Measurements from ENCODE around the gene ITGB5. TPM values are rescaled to one million over a fixed set of nuclear protein-coding genes. Genes with fewer than 3 reads are reported as not detected.

Gene ITGB5
- total RNA-seq, 1 donor from 2014 or later = 81.9 TPM

GRCh38 chr3:124873226-124873625 lies 13.9 kb downstream of the ITGB5 start:
- Mint-ChIP-seq H3K36me3 (ENCODE audit: low read depth) (peaks cover 5% of the 10 kb centered on the region), H3K4me3 (peak overlapping the region; percentile 31), H3K4me1 (peaks cover 35% of the 10 kb centered on the region), H3K27ac (ENCODE audit: unreplicated experiment) (no peak overlapping the region), H3K27me3 (ENCODE audit: low read depth) (no peaks in the 10 kb centered on the region), H3K9me3 (no peaks in the 10 kb centered on the region)
- no peak for TF ChIP-seq CTCF (conservative IDR thresholded peaks at IDR 0.05)
- no peak for DNase-seq (ENCODE audit: low read depth, low spot score)

DNA sequence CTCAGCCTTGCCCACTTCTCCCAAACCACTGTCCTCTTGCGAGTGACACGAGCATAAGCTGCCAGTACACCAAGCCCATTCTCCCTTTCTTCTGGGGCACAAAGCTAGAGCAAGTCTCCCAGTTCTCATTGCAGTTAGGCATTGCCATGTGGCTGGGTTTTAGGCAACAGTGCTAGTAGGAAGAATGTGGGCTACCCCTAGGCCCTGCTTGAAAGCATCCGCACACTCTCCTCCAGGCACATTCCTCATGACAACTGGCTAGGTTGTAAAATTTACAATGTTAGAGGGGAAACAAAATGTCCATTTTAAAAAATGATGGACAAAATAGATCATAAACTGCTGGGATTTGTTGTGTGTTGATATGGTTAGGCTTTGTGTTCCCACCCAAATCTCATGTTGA lies 19.7 kb downstream of the ITGB5 start:
- Mint-ChIP-seq H3K36me3 (ENCODE audit: low read depth) (peaks cover 13% of the 10 kb centered on the region), H3K27ac (ENCODE audit: unreplicated experiment) (peak overlapping the region; percentile 81), H3K4me3 (no peak overlapping the region), H3K9me3 (no peaks in the 10 kb centered on the region), H3K27me3 (ENCODE audit: low read depth) (no peaks in the 10 kb centered on the region), H3K4me1 (peaks cover 7% of the 10 kb centered on the region)
- DNase-seq (ENCODE audit: low read depth, low spot score) = no peak
- TF ChIP-seq CTCF (conservative IDR thresholded peaks at IDR 0.05) = no peak

- Mint-ChIP-seq H3K27me3 (ENCODE audit: low read depth) (no peaks in the 10 kb centered on the region), H3K4me3 (no peak overlapping the region), H3K27ac (ENCODE audit: unreplicated experiment) (no peak overlapping the region), H3K9me3 (no peaks in the 10 kb centered on the region), H3K36me3 (ENCODE audit: low read depth) (peaks cover 15% of the 10 kb centered on the region), H3K4me1 (peaks cover 8% of the 10 kb centered on the region)
- no peak for DNase-seq (ENCODE audit: low read depth, low spot score)
- TF ChIP-seq CTCF (conservative IDR thresholded peaks at IDR 0.05) = no peak
These were observed 25.2 kb downstream of the ITGB5 start for GRCh38 chr3:124862006-124862405.

GRCh38 chr3:124861041-124861440 lies 26.1 kb downstream of the ITGB5 start:
- Mint-ChIP-seq H3K27me3 (ENCODE audit: low read depth) (no peaks in the 10 kb centered on the region), H3K36me3 (ENCODE audit: low read depth) (peaks cover 13% of the 10 kb centered on the region), H3K4me3 (no peak overlapping the region), H3K27ac (ENCODE audit: unreplicated experiment) (no peak overlapping the region), H3K9me3 (no peaks in the 10 kb centered on the region), H3K4me1 (peaks cover 8% of the 10 kb centered on the region)
- DNase-seq (ENCODE audit: low read depth, low spot score) = no peak
- no peak for TF ChIP-seq CTCF (conservative IDR thresholded peaks at IDR 0.05)

DNA sequence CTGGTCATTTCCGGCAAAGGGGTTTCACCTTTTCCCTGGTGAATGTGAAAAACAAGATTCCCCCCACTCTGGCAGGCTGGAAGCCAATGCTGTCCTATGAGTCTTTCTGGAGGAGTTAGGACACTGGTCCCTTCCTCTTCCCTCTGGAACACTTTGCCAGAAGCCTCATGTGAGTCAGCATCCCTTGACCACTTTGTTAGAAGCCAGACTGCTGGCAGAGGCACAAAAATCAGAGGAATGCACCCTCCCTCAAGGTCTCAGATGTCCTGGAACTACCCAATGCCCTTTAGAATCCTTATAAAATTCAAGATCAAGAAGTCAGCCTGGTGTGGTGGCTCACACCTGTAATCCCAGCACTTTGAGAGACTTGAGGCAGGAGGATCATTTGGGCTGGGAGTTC lies 26.6 kb downstream of the ITGB5 start:
- peaks cover 8% of the 10 kb centered on the region for H3K4me1 Mint-ChIP-seq
- no peak overlapping the region for H3K27ac Mint-ChIP-seq (ENCODE audit: unreplicated experiment)

More for the DNA sequence above, 26.6 kb downstream of the ITGB5 start:
- peaks cover 13% of the 10 kb centered on the region for H3K36me3 Mint-ChIP-seq (ENCODE audit: low read depth)
- no peaks in the 10 kb centered on the region for H3K27me3 Mint-ChIP-seq (ENCODE audit: low read depth)
- no peak for TF ChIP-seq CTCF (conservative IDR thresholded peaks at IDR 0.05)
- no peaks in the 10 kb centered on the region for H3K9me3 Mint-ChIP-seq
- no peak for DNase-seq (ENCODE audit: low read depth, low spot score)
- H3K4me3 Mint-ChIP-seq = no peak overlapping the region

All from neural crest cell (in vitro differentiated cells).